Bronchial epithelial cell (primary cell): ENCODE data around the gene TDRD7. TPM values are rescaled to one million over a fixed set of nuclear protein-coding genes. Genes with fewer than 3 reads are reported as not detected.

Experiments used
- DNase-seq: peaks from one replicate; pipeline ENCODE4 v3.0.0-alpha.2; 2010; ENCODE audit warnings: low read depth
- FAIRE-seq: peaks from 2 replicates; lab custom pipeline; 2011; peaks lifted over from hg19 to GRCh38; lab: Jason Lieb, UNC
- H3K27me3 ChIP-seq: 2 replicates; pipeline ENCODE4 v1.5.1; 2011; ENCODE audit warnings: low read length; ENCODE audit not compliant: control insufficient read depth, insufficient read depth
- H3K36me3 ChIP-seq: 2 replicates; pipeline ENCODE4 v1.5.1; 2011; ENCODE audit warnings: low read length; ENCODE audit not compliant: control insufficient read depth, insufficient read depth
- H3K4me3 ChIP-seq: 2 replicates; pipeline ENCODE4 v1.5.1; 2011; ENCODE audit warnings: mild to moderate bottlenecking, low read depth, low read length, control low read depth
- total RNA-seq: library from RNA; depleted of rRNA; stranded (reverse); fragments of >200 nt; gene quantifications from 2 replicates; pipeline ENCODE4 v1.2.1, GENCODE V29; 2014
- TF ChIP-seq, protein P1 (sequence below): IDR thresholded peaks from 2 replicates; pipeline ENCODE4 v1.5.1; 2011; ENCODE audit warnings: mild to moderate bottlenecking, moderate library complexity, low read length, control low read depth, inconsistent platforms; ENCODE audit not compliant: insufficient read depth, severe bottlenecking

Gene TDRD7
- total RNA-seq, 1 donor from 2014 or later, result 1.8 TPM

DNA sequence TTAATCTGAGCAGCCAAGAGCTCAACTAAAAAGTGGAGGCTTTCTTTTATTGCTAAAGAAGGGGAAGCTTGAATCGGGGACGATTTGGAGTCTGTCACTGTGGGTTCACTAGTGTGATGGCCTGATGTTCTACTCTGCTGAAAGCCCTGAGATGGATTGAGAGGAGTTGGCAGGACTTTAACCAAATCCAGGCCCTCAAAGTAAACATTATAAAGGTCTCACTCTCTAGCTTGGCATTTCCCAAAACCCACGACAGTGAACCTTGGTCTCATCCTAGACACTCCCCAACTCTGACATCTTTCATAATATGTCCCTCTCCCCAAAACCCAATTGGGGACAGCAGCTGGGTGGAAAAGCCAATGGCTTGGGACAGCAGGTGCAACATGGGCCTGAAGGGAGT, 122.3 kb downstream of the TDRD7 start:
- H3K4me3 ChIP-seq, result no peak overlapping the region
- no peaks in the 10 kb centered on the region for H3K36me3 ChIP-seq
- DNase-seq (no peak), FAIRE-seq (no peak)
- no peaks in the 10 kb centered on the region for H3K27me3 ChIP-seq
- TF ChIP-seq, protein P1, sequence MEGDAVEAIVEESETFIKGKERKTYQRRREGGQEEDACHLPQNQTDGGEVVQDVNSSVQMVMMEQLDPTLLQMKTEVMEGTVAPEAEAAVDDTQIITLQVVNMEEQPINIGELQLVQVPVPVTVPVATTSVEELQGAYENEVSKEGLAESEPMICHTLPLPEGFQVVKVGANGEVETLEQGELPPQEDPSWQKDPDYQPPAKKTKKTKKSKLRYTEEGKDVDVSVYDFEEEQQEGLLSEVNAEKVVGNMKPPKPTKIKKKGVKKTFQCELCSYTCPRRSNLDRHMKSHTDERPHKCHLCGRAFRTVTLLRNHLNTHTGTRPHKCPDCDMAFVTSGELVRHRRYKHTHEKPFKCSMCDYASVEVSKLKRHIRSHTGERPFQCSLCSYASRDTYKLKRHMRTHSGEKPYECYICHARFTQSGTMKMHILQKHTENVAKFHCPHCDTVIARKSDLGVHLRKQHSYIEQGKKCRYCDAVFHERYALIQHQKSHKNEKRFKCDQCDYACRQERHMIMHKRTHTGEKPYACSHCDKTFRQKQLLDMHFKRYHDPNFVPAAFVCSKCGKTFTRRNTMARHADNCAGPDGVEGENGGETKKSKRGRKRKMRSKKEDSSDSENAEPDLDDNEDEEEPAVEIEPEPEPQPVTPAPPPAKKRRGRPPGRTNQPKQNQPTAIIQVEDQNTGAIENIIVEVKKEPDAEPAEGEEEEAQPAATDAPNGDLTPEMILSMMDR, result no peak

DNA sequence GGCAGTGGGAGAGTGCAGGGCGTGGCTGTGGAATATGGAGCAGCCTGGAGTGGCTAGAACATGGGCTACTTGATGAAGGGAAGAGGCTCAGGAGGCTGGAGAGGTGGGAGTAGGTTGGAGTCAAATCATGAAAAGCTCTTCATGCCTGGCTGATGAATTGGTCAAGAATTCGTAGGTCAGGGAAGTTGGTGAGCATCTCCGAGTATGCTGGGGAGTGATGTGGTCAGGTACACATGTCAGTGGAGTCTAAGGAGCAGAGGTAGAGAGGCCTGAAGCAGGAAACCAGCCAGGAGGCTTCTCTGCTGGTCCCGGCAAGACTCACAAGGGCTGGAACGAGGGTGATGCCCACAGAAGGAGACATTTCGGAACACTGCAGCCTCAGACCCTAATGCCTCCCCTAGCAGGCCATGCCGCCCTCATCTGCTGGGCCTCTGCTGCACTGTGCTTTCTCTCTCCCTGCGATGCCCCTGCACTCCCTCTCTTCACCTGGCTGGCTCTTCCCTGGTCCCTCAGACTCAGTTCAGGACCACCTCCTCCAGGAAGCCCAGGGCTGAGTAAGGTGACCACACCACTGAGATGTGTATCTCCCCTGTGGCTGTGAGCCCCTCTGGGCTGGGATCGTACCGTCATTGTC, 123.2 kb downstream of the TDRD7 start:
- DNase-seq, result no peak
- H3K27me3 ChIP-seq, result no peaks in the 10 kb centered on the region
- TF ChIP-seq, protein P1, result no peak
- H3K36me3 ChIP-seq, result no peaks in the 10 kb centered on the region
- no peak overlapping the region for H3K4me3 ChIP-seq
- FAIRE-seq, result no peak

DNA sequence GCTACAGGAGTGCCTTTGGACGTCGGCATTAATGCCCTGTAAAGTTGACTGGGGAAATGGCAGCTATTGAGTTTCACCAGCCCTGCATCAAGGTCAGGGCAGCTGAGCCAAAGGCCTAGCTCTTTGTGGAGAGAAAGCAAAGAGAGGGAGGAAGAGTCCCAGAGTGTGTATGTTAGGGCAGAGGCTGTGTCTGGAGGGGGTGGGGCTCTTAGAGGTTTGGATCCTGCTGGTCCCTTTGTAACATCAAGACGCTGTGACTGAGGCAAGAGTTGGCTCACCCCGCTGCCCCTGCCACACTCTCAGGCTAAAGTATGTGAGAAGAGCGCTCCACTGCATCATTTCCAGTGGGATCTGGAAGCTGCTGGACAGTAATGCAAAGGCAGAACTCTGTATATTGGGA, 123.9 kb downstream of the TDRD7 start:
- no peak for FAIRE-seq
- Histone ChIP-seq H3K27me3 (no peaks in the 10 kb centered on the region), H3K4me3 (no peak overlapping the region), H3K36me3 (no peaks in the 10 kb centered on the region)
- DNase-seq, result no peak
- TF ChIP-seq, protein P1, result no peak

DNA sequence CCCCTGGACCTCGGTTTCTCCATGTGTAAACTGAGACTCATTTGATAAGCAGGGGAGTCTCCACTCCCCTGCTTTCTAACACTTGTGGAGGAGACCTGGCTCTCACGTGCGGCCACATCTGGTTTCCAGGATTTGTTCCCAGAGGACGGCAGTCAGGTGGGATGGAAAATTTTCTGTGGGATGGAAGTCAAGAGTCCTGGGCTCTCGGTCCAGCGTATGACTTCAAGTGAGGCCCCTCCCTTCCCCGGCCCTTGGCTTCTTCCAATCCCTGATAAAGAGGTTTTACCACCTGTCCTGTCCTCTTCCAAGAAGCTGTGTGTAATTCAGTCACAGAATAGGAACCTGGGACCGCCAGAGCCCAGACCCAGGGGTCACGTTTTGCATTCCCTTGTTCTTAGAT, 124.6 kb downstream of the TDRD7 start:
- Histone ChIP-seq H3K36me3 (no peaks in the 10 kb centered on the region), H3K27me3 (no peaks in the 10 kb centered on the region), H3K4me3 (no peak overlapping the region)
- FAIRE-seq, result no peak
- TF ChIP-seq, protein P1, result no peak
- no peak for DNase-seq

DNA sequence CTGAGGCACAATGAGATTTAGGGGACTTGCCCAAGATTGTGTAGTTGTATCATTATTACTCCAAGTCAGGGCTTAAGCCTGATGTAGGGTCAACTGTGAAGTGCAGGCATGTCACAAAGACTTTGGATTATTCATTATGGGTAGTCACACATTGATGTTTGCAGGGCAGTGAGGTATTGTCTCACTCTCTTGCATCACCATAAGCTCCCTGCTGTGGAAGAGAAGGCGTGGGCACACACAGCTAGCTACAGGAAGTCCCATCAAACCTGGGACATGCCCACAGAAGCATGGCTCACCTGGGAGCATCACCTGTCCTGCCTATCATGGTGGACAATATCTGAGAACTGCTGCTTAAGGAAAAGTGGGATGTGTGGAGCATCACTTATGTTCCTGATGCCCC, 131.7 kb downstream of the TDRD7 start:
- H3K4me3 ChIP-seq, result no peak overlapping the region
- DNase-seq (peak; percentile 62), FAIRE-seq (no peak)
- H3K36me3 ChIP-seq, result no peaks in the 10 kb centered on the region
- no peaks in the 10 kb centered on the region for H3K27me3 ChIP-seq
- TF ChIP-seq, protein P1, result no peak

DNA sequence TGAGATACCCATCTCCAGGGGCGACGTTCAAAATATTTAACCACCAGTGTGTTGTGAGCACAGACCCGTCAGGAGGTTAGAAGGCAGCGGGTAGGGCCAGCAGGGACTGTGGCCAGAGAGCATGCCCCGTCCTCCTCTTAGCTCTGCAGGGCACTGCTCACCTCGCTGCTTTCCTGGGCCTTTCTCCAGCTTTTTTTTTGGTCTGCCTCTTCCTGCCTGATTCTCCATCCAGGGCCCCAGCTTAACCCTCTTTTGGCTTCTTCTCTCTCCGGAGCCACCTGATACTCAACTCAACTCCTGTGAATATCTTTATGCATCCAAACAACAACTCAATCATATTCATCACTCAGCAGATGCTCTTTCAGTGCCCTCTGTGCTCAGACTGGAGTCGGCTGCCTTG, 133.6 kb downstream of the TDRD7 start:
- FAIRE-seq (no peak), DNase-seq (no peak)
- Histone ChIP-seq H3K27me3 (no peaks in the 10 kb centered on the region), H3K4me3 (no peak overlapping the region), H3K36me3 (no peaks in the 10 kb centered on the region)
- TF ChIP-seq, protein P1, result no peak
